ENCODE measurements around the gene LAYN. TPM values are rescaled to one million over a fixed set of nuclear protein-coding genes. Genes with fewer than 3 reads are reported as not detected.

LAYN gene
- total RNA-seq, 2 donors from 2014 or later = 5.9 to 8.3 TPM

DNA sequence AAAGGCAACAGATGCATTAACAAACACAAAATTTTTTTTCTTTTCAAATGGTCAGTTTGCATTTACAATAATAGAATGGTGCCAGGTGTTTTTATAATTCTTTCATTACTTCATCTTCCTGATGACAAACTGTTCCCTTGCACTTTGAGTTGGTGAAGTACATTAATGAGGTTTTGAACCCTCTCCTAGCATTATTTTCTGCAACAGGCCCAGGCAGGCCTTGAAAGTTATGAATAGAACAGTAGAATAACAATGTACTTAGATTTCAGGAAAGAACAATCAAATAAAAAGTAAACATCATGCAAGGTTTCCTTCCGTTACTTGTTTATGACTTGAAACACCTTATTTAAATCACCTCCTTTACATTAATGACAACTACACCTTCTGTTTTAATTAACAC lies 37.9 kb upstream of the LAYN start:
- Histone ChIP-seq H3K36me3 (replicated peaks in 1 of 2; ENCODE audit: insufficient read depth in 1 of 2, low read depth in 2 of 2) (no peaks in the 10 kb centered on the region), H3K27me3 (no peaks in the 10 kb centered on the region), H3K4me3 (no peak overlapping the region), H3K27ac (no peak overlapping the region), H3K4me1 (no peaks in the 10 kb centered on the region), H3K9me3 (no peaks in the 10 kb centered on the region)
- DNase-seq = no peak
- TF ChIP-seq, protein P1, sequence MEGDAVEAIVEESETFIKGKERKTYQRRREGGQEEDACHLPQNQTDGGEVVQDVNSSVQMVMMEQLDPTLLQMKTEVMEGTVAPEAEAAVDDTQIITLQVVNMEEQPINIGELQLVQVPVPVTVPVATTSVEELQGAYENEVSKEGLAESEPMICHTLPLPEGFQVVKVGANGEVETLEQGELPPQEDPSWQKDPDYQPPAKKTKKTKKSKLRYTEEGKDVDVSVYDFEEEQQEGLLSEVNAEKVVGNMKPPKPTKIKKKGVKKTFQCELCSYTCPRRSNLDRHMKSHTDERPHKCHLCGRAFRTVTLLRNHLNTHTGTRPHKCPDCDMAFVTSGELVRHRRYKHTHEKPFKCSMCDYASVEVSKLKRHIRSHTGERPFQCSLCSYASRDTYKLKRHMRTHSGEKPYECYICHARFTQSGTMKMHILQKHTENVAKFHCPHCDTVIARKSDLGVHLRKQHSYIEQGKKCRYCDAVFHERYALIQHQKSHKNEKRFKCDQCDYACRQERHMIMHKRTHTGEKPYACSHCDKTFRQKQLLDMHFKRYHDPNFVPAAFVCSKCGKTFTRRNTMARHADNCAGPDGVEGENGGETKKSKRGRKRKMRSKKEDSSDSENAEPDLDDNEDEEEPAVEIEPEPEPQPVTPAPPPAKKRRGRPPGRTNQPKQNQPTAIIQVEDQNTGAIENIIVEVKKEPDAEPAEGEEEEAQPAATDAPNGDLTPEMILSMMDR (IDR thresholded peaks at IDR 0.05) = no peak
- TF ChIP-seq POLR2A (IDR thresholded peaks at IDR 0.05) = no peak
- intact Hi-C loops (cut with DNase I) = no loop called here
- WGBS, 2 donors = 81 to 91% methylated on average over 1 of the region's 1 CpG
- no peak for ATAC-seq

DNA sequence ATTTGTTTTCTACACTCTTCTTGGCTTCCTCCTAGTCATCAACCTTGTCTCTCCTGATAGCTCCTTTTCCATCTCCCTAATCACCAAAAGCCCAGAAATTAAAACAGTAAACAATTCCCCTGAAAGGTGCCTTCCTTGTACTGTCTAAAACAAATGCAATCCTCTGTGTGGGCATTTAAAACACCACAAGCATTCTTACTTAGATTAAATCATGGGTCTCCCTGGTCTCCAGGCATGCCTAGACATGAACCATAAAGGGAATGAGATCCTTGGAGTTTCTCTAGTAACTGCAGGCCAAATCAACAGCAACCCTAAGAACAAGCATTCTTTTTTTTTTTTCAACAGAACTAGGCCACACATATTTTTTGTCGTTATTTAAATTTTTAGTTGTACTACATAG lies 30.2 kb upstream of the LAYN start:
- no peak for TF ChIP-seq POLR2A (IDR thresholded peaks at IDR 0.05)
- TF ChIP-seq, protein P1 (IDR thresholded peaks at IDR 0.05) = no peak
- Histone ChIP-seq H3K9me3 (no peaks in the 10 kb centered on the region), H3K27me3 (peaks cover 0 to 6% of the 10 kb centered on the region in 2 donors), H3K27ac (no peak overlapping the region), H3K4me1 (peaks cover 7% of the 10 kb centered on the region), H3K4me3 (no peak overlapping the region), H3K36me3 (replicated peaks in 1 of 2; ENCODE audit: insufficient read depth in 1 of 2, low read depth in 2 of 2) (no peaks in the 10 kb centered on the region)
- WGBS, 2 donors = 80 to 93% methylated on average over 1 of the region's 1 CpG
- DNase-seq (no peak), ATAC-seq (no peak)
- intact Hi-C loops (cut with DNase I) = no loop called here

DNA sequence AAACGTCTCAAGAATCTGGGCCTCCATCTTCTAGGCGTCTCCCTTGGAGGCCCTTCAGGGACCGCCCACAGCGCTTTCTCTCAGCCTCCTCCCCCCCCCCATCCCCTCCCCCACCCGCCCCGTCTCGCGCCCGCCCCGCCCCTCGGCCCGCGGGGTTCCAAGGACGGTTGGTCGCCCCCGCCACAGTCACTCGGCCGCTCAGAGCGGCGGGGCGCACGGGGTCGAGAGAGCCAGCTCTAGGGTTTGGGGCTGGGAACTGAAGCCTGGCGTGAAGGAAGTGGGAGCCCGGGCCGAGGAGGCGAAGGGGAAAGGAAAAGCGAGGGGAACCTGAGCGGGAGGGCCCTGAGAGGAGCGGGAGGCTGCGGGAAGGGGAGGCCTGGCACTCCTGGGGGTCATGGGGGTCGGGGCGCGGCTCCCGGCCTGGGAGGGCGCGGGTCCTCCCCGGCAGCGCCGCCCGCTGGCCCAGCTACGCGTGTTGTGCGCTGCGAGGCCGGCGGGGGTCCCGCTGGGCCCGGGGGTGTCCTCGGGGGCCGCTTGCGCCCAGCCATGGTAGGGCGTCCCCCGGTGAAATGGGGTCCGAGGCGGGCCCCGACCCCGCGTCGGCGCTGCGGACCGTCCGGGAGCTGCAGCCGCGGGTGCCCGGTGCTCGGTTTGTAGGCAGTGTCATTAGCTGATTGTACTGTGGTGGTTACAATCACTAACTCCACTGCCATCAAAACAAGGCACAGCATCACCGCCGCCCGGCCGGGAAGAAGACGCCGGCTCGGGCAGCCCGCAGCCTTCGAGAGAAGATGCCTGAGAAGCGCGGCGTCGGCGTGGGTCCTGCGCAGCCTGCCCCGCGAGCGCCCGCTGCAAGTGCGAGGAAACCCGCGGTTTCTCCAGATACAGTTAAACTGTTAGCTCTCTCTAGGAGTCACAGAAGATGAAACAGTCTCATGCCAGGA lies 28.0 kb upstream of the LAYN start, which contains the start of gene BTG4:
TSS of gene BTG4 (minus strand) at position 91 of the 944 bp plus-strand sequence. CDS start 13,610 bp downstream, outside the sequence.
- TF ChIP-seq, protein P1 (IDR thresholded peaks at IDR 0.05) = no peak
- no peak for TF ChIP-seq POLR2A (IDR thresholded peaks at IDR 0.05)
- Histone ChIP-seq H3K4me3 (peak within 1 kb of the TSS in 1 of 2 donors; percentile 31), H3K27me3 (peaks cover 0 to 6% of the 10 kb centered on the region in 2 donors), H3K4me1 (peaks cover 7% of the 10 kb centered on the region), H3K9me3 (no peaks in the 10 kb centered on the region), H3K36me3 (replicated peaks in 1 of 2; ENCODE audit: insufficient read depth in 1 of 2, low read depth in 2 of 2) (no peaks in the 10 kb centered on the region), H3K27ac (no peak within 1 kb of the TSS)
- ATAC-seq = peak; percentile 24
- WGBS, 2 donors = 4 to 6% methylated on average over 47 to 83 of the region's 90 CpGs
- peak in 1 of 4 donors; percentile 11 for DNase-seq
- intact Hi-C loops (cut with DNase I) = no loop called here

DNA sequence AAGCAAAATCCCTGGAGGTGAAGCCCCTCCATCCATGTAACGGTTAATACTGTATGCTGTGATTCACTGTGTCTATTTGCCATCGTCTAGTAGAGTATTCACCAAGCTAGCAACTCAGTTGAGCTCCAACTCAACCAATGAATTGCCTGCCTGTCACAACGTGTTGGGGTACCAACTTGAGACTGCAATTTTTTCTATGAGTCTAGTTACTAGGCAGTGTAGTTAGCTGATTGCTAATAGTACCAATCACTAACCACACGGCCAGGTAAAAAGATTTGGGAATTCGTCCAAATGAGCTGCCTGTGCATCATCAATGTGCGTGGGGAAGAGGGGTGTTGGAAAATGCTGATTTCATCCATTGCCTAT lies 27.3 kb upstream of the LAYN start:
- H3K9me3 ChIP-seq = no peaks in the 10 kb centered on the region
- no peak overlapping the region for H3K27ac ChIP-seq
- intact Hi-C loops (cut with DNase I) = no loop called here
- peaks cover 0 to 6% of the 10 kb centered on the region in 2 donors for H3K27me3 ChIP-seq
- ATAC-seq (no peak), DNase-seq (no peak)
- 24% methylated on average over 6 of the region's 6 CpGs for WGBS, 2 donors
- TF ChIP-seq POLR2A (IDR thresholded peaks at IDR 0.05) = no peak
- TF ChIP-seq, protein P1 (IDR thresholded peaks at IDR 0.05) = no peak
- no peak overlapping the region for H3K4me3 ChIP-seq
- H3K36me3 ChIP-seq (replicated peaks in 1 of 2; ENCODE audit: insufficient read depth in 1 of 2, low read depth in 2 of 2) = no peaks in the 10 kb centered on the region
- peaks cover 7% of the 10 kb centered on the region for H3K4me1 ChIP-seq

Data from body of pancreas (tissue), 4 donors.